BJ (cell line): ENCODE results near the gene STAB2. TPM values are rescaled to one million over a fixed set of nuclear protein-coding genes. Genes with fewer than 3 reads are reported as not detected.
A peak's percentile ranks its signal among the peaks of the same experiment; 100 is the strongest.

Experiments used
- CTCF ChIA-PET: fragments of 350-600 bp; formaldehyde crosslinking; extraction: SDS; loops from one replicate; lab custom pipeline; 2021; ENCODE audit warnings: antibody characterized with exemption, inconsistent platforms; lab: Yijun Ruan, JAX
- POLR2A ChIA-PET: fragments of 300-600 bp; sonication (Branson Sonifier 250); formaldehyde crosslinking; extraction: SDS; loops from one replicate; lab custom pipeline; 2021; ENCODE audit warnings: antibody characterized with exemption; lab: Charles Lee
- DNase-seq: peaks from one replicate; pipeline ENCODE4 v3.0.0-alpha.2; 2011; ENCODE audit warnings: low read depth
- H3K27me3 ChIP-seq: 2 replicates; pipeline ENCODE4 v1.6.0; 2011; ENCODE audit warnings: low read length; ENCODE audit not compliant: control insufficient read depth, insufficient read depth
- H3K36me3 ChIP-seq: 2 replicates; pipeline ENCODE4 v1.5.1; 2011; ENCODE audit warnings: low read length; ENCODE audit not compliant: control insufficient read depth, insufficient read depth
- H3K4me3 ChIP-seq: 2 replicates; pipeline ENCODE4 v1.5.1; 2011; ENCODE audit warnings: low read depth, mild to moderate bottlenecking, control low read depth, low read length
- polyA plus RNA-seq: library from polyadenylated mRNA; depleted of rRNA; stranded (reverse); fragments of >200 nt; gene quantifications from 2 replicates; pipeline ENCODE4 v1.2.3, GENCODE V29; 2011
- TF ChIP-seq, protein P1 (sequence below): IDR thresholded peaks from 2 replicates; pipeline ENCODE4 v1.5.1; 2011; ENCODE audit warnings: low read depth, mild to moderate bottlenecking, control low read depth, inconsistent platforms, low read length, moderate library complexity; ENCODE audit not compliant: insufficient read depth

STAB2 gene
- polyA plus RNA-seq, 1 experiment: not detected

- DNase-seq: no peak
- Histone ChIP-seq H3K4me3 (no peak overlapping the region), H3K36me3 (no peaks in the 10 kb centered on the region), H3K27me3 (no peaks in the 10 kb centered on the region)
- ChIA-PET CTCF (interaction anchor here (4.1 kb wide), 1 partner anchor 12 kb away, joined by 16 read pairs; no protein-coding TSS in a partner anchor), POLR2A (no interaction called here)
- TF ChIP-seq, protein P1, sequence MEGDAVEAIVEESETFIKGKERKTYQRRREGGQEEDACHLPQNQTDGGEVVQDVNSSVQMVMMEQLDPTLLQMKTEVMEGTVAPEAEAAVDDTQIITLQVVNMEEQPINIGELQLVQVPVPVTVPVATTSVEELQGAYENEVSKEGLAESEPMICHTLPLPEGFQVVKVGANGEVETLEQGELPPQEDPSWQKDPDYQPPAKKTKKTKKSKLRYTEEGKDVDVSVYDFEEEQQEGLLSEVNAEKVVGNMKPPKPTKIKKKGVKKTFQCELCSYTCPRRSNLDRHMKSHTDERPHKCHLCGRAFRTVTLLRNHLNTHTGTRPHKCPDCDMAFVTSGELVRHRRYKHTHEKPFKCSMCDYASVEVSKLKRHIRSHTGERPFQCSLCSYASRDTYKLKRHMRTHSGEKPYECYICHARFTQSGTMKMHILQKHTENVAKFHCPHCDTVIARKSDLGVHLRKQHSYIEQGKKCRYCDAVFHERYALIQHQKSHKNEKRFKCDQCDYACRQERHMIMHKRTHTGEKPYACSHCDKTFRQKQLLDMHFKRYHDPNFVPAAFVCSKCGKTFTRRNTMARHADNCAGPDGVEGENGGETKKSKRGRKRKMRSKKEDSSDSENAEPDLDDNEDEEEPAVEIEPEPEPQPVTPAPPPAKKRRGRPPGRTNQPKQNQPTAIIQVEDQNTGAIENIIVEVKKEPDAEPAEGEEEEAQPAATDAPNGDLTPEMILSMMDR: no peak
Measured at GRCh38 chr12:103620395-103620794, 33.3 kb downstream of the STAB2 start.

DNA sequence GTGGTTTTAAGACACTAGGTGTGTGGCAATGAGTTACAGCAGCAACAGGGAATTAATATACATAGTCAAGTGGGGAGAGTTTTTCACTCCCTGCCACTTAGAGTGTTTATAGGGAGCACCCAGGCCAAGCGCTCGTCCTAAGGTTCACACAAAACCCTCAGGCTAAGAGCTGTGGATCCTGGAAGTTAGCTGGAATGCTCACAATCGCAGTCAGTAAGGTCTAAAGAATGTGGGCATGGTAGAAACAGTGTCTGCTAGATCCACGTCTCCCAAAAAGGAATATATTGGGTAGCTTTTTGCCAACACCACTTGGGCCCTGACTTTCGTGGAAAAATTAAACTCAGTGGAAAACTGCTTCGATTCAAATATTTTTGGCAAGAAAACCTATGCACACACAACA, 36.6 kb downstream of the STAB2 start:
- Histone ChIP-seq H3K36me3 (no peaks in the 10 kb centered on the region), H3K4me3 (no peak overlapping the region), H3K27me3 (no peaks in the 10 kb centered on the region)
- ChIA-PET CTCF (interaction anchor here (0.7 to 4.1 kb wide), 2 partner anchors 9 to 127 kb away, joined by 4 to 16 read pairs; no protein-coding TSS in a partner anchor), POLR2A (no interaction called here)
- TF ChIP-seq, protein P1: no peak
- DNase-seq: no peak

- Histone ChIP-seq H3K4me3 (no peak overlapping the region), H3K27me3 (no peaks in the 10 kb centered on the region), H3K36me3 (no peaks in the 10 kb centered on the region)
- CTCF ChIA-PET: interaction anchor here (0.6 to 1.5 kb wide), 3 partner anchors 10 to 79 kb away, joined by 3 read pairs; no protein-coding TSS in a partner anchor
- no peak for DNase-seq
- POLR2A ChIA-PET: no interaction called here
- TF ChIP-seq, protein P1: no peak
Measured at GRCh38 chr12:103626498-103626897, 39.4 kb downstream of the STAB2 start.

DNA sequence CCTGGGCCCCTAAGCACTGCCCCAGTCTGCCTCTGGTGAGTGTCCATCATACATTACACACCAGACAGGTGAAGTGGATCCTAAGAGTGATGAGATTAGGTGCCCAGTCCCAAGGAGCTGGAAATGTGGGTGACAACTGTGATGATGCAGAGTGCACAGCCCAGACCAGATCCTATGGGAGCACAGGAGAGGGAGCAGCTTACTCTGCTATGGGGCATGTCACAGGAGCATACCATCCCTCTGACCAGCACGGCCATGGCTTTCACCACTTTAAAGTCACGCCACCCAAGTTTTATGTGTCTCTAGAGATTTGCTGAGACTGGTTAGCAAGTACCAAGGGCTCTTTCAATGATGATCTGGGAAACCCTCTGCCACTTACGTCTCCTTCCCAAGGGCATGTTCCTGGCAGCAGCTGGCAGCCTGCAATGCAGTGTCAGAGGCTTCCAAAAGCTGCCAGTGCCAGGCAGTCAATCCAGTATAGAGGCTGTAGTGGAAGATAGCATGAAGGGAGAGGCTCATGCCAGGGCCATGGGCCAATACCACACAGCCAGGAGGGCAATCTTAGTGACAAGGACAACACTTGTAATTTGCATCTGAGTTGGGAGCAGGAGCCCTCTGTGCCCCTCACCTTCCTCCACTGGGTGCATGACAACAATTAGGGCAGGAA, 40.2 kb downstream of the STAB2 start:
- H3K36me3 ChIP-seq: no peaks in the 10 kb centered on the region
- ChIA-PET POLR2A (no interaction called here), CTCF (interaction anchor here (1.1 to 1.5 kb wide), 2 partner anchors 9 to 79 kb away, joined by 3 read pairs; no protein-coding TSS in a partner anchor)
- no peaks in the 10 kb centered on the region for H3K27me3 ChIP-seq
- no peak for DNase-seq
- H3K4me3 ChIP-seq: no peak overlapping the region
- TF ChIP-seq, protein P1: no peak

GRCh38 chr12:103632554-103633216, 45.6 kb downstream of the STAB2 start:
- Histone ChIP-seq H3K27me3 (peaks cover 4% of the 10 kb centered on the region), H3K4me3 (no peak overlapping the region), H3K36me3 (no peaks in the 10 kb centered on the region)
- ChIA-PET CTCF (interaction anchor here (0.7 to 2.1 kb wide), 21 partner anchors 9 to 760 kb away, joined by 3 to 17 read pairs (median 4); partner anchors contain the start of gene STAB2), POLR2A (no interaction called here)
- no peak for DNase-seq
- TF ChIP-seq, protein P1: peak; percentile 93
